NCI-H2227 (cell line): ENCODE measurements around the gene DGLUCY.
"Not testable (repeated sequence)": the region's sequence is repeated elsewhere in the genome, so short reads cannot be mapped to it uniquely, and the experiment has no call there.

Experiments
- DNase-seq: peaks from one replicate; lab custom pipeline; 2025; ENCODE audit not compliant: unreplicated experiment; lab: John Stamatoyannopoulos, UW

DGLUCY gene

GRCh38 chr14:91231446-91231845 is 117.6 kb downstream of the DGLUCY start:
- DNase-seq, result no peak

GRCh38 chr14:91232052-91232451 is 118.2 kb downstream of the DGLUCY start:
- no peak for DNase-seq

- DNase-seq, result no peak
Observed at GRCh38 chr14:91232603-91233002, 118.7 kb downstream of the DGLUCY start.

GRCh38 chr14:91233936-91234790 is 120.3 kb downstream of the DGLUCY start:
- no peak for DNase-seq

GRCh38 chr14:91234791-91235114 is 120.9 kb downstream of the DGLUCY start:
- DNase-seq, result no peak

- DNase-seq, result no peak
Observed at GRCh38 chr14:91235841-91236240, 122.0 kb downstream of the DGLUCY start.

- DNase-seq, result no peak
Observed at GRCh38 chr14:91237219-91237618, 123.3 kb downstream of the DGLUCY start.

- DNase-seq, result no peak
Observed at GRCh38 chr14:91238085-91238484, 124.2 kb downstream of the DGLUCY start.

GRCh38 chr14:91238661-91239060 is 124.8 kb downstream of the DGLUCY start:
- no peak for DNase-seq

- no peak for DNase-seq
Observed at GRCh38 chr14:91241863-91242262, 128.0 kb downstream of the DGLUCY start.

GRCh38 chr14:91242635-91243034 is 128.8 kb downstream of the DGLUCY start:
- DNase-seq, result no peak

- no peak for DNase-seq
Observed at GRCh38 chr14:91243074-91243471, 129.2 kb downstream of the DGLUCY start.

GRCh38 chr14:91244501-91244901 is 130.6 kb downstream of the DGLUCY start, which contains the start of gene GPR68:
TSS of gene GPR68 (minus strand) at chr14:91244704. CDS start at chr14:91235050, 9,654 bp downstream.
- peak; percentile 68 for DNase-seq

GRCh38 chr14:91245029-91245428 is 131.2 kb downstream of the DGLUCY start:
- no peak for DNase-seq

- not testable (repeated sequence) for DNase-seq
Observed at GRCh38 chr14:91245616-91246015, 131.7 kb downstream of the DGLUCY start.

- DNase-seq, result no peak
Observed at GRCh38 chr14:91246051-91246852, 132.4 kb downstream of the DGLUCY start.

GRCh38 chr14:91249841-91250616 is 136.2 kb downstream of the DGLUCY start:
- peak; percentile 92 for DNase-seq

- DNase-seq, result no peak
Observed at GRCh38 chr14:91250912-91251311, 137.0 kb downstream of the DGLUCY start.

GRCh38 chr14:91252871-91253794 is 139.3 kb downstream of the DGLUCY start:
- DNase-seq, result peak; percentile 53

GRCh38 chr14:91253795-91254323 is 140.0 kb downstream of the DGLUCY start:
- DNase-seq, result peak; percentile 44
